H1 (cell line): ENCODE measurements around the gene NBDY. TPM values are rescaled to one million over a fixed set of nuclear protein-coding genes. Genes with fewer than 3 reads are reported as not detected.

Experiments used
- CTCF ChIA-PET: fragments of 300-600 bp; sonication (Branson Sonifier 250); formaldehyde crosslinking; loops from one replicate; lab custom pipeline; 2021; ENCODE audit not compliant: partially characterized antibody; lab: Charles Lee
- POLR2A ChIA-PET: fragments of 300-600 bp; sonication (Branson Sonifier 250); formaldehyde crosslinking; loops from one replicate; lab custom pipeline; 2021; ENCODE audit warnings: inconsistent platforms; ENCODE audit not compliant: partially characterized antibody; lab: Charles Lee
- DNase-seq, 2 experiments: peaks; one replicate each; pipeline versions ENCODE4 v3.0.0 to v3.0.0-alpha.2; 2010 to 2022; ENCODE audit warnings: low spot score in 2 of 2, low read depth in 1 of 2, mixed read lengths in 1 of 2
- FAIRE-seq: peaks from 2 replicates; lab custom pipeline; 2011; peaks lifted over from hg19 to GRCh38; lab: Jason Lieb, UNC
- H2AFZ ChIP-seq: 2 replicates; pipeline ENCODE4 v1.8.1; 2012; ENCODE audit warnings: low read length, inconsistent platforms
- H2AK5ac ChIP-seq: 2 replicates; pipeline ENCODE4 v1.6.1; 2013; ENCODE audit warnings: low read depth, low read length
- H2BK120ac ChIP-seq: replicated peaks from 2 replicates; pipeline ENCODE3; 2013; ENCODE audit warnings: low read depth, low read length, inconsistent platforms
- H2BK12ac ChIP-seq: 2 replicates; pipeline ENCODE4 v1.6.1; 2013; ENCODE audit warnings: low read depth, low read length
- H2BK15ac ChIP-seq: 2 replicates; pipeline ENCODE4 v1.6.1; 2013; ENCODE audit warnings: low read length
- H2BK20ac ChIP-seq: 2 replicates; pipeline ENCODE4 v1.6.1; 2013; ENCODE audit warnings: low read length
- H2BK5ac ChIP-seq: 2 replicates; pipeline ENCODE4 v1.6.1; 2013; ENCODE audit warnings: low read depth, low read length
- H3K14ac ChIP-seq: 2 replicates; pipeline ENCODE4 v1.6.1; 2013; ENCODE audit warnings: inconsistent platforms; ENCODE audit not compliant: insufficient read length
- H3K18ac ChIP-seq: 2 replicates; pipeline ENCODE4 v1.6.1; 2013; ENCODE audit warnings: low read length; ENCODE audit errors: extremely low read depth
- H3K23ac ChIP-seq: 2 replicates; pipeline ENCODE4 v1.6.1; 2013; ENCODE audit warnings: inconsistent platforms; ENCODE audit not compliant: insufficient read length
- H3K23me2 ChIP-seq: 2 replicates; pipeline ENCODE4 v1.6.1; 2013; ENCODE audit warnings: low read depth, low read length
- H3K27ac ChIP-seq: 2 replicates; pipeline ENCODE4 v1.6.1; 2011; ENCODE audit warnings: low read depth, low read length, inconsistent platforms
- H3K27me3 ChIP-seq, 4 experiments: replicated peaks in 1 of 4; 1 replicate in 1 of 4; 2 replicates in 3 of 4; pipeline versions ENCODE4 v1.6.1 to v1.8.1; 2011 to 2013; ENCODE audit warnings: low read length in 3 of 4, mild to moderate bottlenecking in 3 of 4, inconsistent platforms in 2 of 4, mixed read lengths in 2 of 4, moderate library complexity in 1 of 4; ENCODE audit not compliant: control insufficient read depth in 3 of 4, insufficient read depth in 3 of 4; ENCODE audit errors: extremely low read depth in 1 of 4
- H3K36me3 ChIP-seq, 4 experiments: 2 replicates each; pipeline versions ENCODE4 v1.6.1 to v1.8.1; 2011 to 2013; ENCODE audit warnings: mild to moderate bottlenecking in 4 of 4, low read length in 3 of 4, moderate library complexity in 2 of 4, control low read depth in 1 of 4, inconsistent platforms in 1 of 4; ENCODE audit not compliant: insufficient read depth in 4 of 4, control insufficient read depth in 2 of 4
- H3K4ac ChIP-seq: replicated peaks from 2 replicates; pipeline ENCODE3; 2013; ENCODE audit warnings: low read length, low read depth, mixed read lengths, inconsistent platforms; ENCODE audit not compliant: insufficient read length
- H3K4me1 ChIP-seq, 4 experiments: replicated peaks in 1 of 4; 1 replicate in 1 of 4; 2 replicates in 3 of 4; pipeline versions ENCODE4 v1.6.1 to v1.8.1; 2011 to 2013; ENCODE audit warnings: low read length in 3 of 4, inconsistent platforms in 2 of 4, mixed read lengths in 1 of 4; ENCODE audit not compliant: insufficient read depth in 4 of 4, control insufficient read depth in 3 of 4
- H3K4me2 ChIP-seq, 2 experiments: 2 replicates each; pipeline versions ENCODE4 v1.6.1 to v1.8.1; 2011 to 2013; ENCODE audit warnings: low read depth in 2 of 2, low read length in 2 of 2, control low read depth in 1 of 2, inconsistent platforms in 1 of 2, mild to moderate bottlenecking in 1 of 2; ENCODE audit not compliant: insufficient read depth in 1 of 2
- H3K4me3 ChIP-seq, 4 experiments: fragments of 200-600, 300-600 bp in 1 of 4; sonication (generic), shearing (Covaris generic), sonication (Bioruptor Twin) in 1 of 4; 2 replicates each; pipeline versions ENCODE4 v1.5.1 to v1.8.1; 2011 to 2016; ENCODE audit warnings: low read length in 4 of 4, low read depth in 3 of 4, control low read depth in 2 of 4, inconsistent platforms in 2 of 4, mild to moderate bottlenecking in 2 of 4, mixed read lengths in 1 of 4, moderate library complexity in 1 of 4; ENCODE audit not compliant: insufficient read depth in 2 of 4; ENCODE audit errors: extremely low read depth in 1 of 4
- H3K56ac ChIP-seq: replicated peaks from 2 replicates; pipeline ENCODE3; 2013; ENCODE audit warnings: low read depth, mild to moderate bottlenecking, mixed read lengths, low read length, inconsistent platforms; ENCODE audit not compliant: insufficient read length
- H3K79me1 ChIP-seq: 2 replicates; pipeline ENCODE4 v1.6.1; 2013; ENCODE audit warnings: low read depth, low read length, control low read depth
- H3K79me2 ChIP-seq, 2 experiments: 2 replicates each; pipeline versions ENCODE4 v1.6.1 to v1.8.1; 2012 to 2013; ENCODE audit warnings: low read length in 2 of 2, mild to moderate bottlenecking in 2 of 2, inconsistent platforms in 1 of 2; ENCODE audit not compliant: insufficient read depth in 2 of 2, control insufficient read depth in 1 of 2
- H3K9ac ChIP-seq, 4 experiments: replicated peaks in 1 of 4; 1 replicate in 1 of 4; 2 replicates in 3 of 4; pipeline versions ENCODE4 v1.6.1 to v1.8.1; 2011 to 2013; ENCODE audit warnings: low read depth in 3 of 4, low read length in 3 of 4, control low read depth in 2 of 4, mild to moderate bottlenecking in 2 of 4, moderate library complexity in 2 of 4, inconsistent platforms in 1 of 4; ENCODE audit errors: extremely low read depth in 1 of 4
- H3K9me3 ChIP-seq, 2 experiments: 2 replicates each; pipeline versions ENCODE4 v1.6.1 to v1.8.1; 2012 to 2013; ENCODE audit warnings: mild to moderate bottlenecking in 2 of 2, moderate library complexity in 2 of 2, control low read depth in 1 of 2, inconsistent platforms in 1 of 2, low read depth in 1 of 2, low read length in 1 of 2, mixed read lengths in 1 of 2; ENCODE audit not compliant: insufficient read depth in 2 of 2
- H4K20me1 ChIP-seq, 2 experiments: replicated peaks in 1 of 2; 2 replicates each; pipeline versions ENCODE3 to v1.8.1; 2011 to 2013; ENCODE audit warnings: inconsistent platforms in 2 of 2, low read length in 2 of 2, mild to moderate bottlenecking in 1 of 2; ENCODE audit not compliant: insufficient read depth in 2 of 2, control insufficient read depth in 1 of 2
- H4K5ac ChIP-seq: 2 replicates; pipeline ENCODE4 v1.6.1; 2013; ENCODE audit warnings: low read length, low read depth, mixed read lengths, inconsistent platforms; ENCODE audit not compliant: insufficient read length
- H4K8ac ChIP-seq: 2 replicates; pipeline ENCODE4 v1.8.0; 2013; ENCODE audit warnings: mild to moderate bottlenecking, moderate library complexity, low read length, inconsistent platforms; ENCODE audit not compliant: insufficient read depth; ENCODE audit errors: extremely low read depth
- H4K91ac ChIP-seq: replicated peaks from 2 replicates; pipeline ENCODE3; 2013; ENCODE audit warnings: low read length, mixed read lengths, inconsistent platforms; ENCODE audit not compliant: insufficient read length
- GABPA ChIP-seq: IDR thresholded peaks from 2 replicates; pipeline ENCODE4 v1.6.1; 2011; ENCODE audit warnings: mild to moderate bottlenecking, low read length, moderate library complexity, borderline replicate concordance; ENCODE audit not compliant: insufficient read depth
- GTF2F1 ChIP-seq: IDR thresholded peaks from 2 replicates; pipeline ENCODE4 v1.6.1; 2012; ENCODE audit warnings: low read depth, low read length, improper control_type of control experiment, borderline replicate concordance
- SP2 ChIP-seq: IDR thresholded peaks from 2 replicates; pipeline ENCODE4 v1.6.1; 2012; ENCODE audit warnings: mild to moderate bottlenecking, low read length, inconsistent platforms
- TEAD4 ChIP-seq: IDR thresholded peaks from 2 replicates; pipeline ENCODE4 v1.6.1; 2012; ENCODE audit warnings: low read depth, low read length, inconsistent platforms, mixed read lengths
- WGBS, 2 experiments: shearing (Covaris generic) in 1 of 2; methylation state at CpG; one replicate each; pipeline versions ENCODE4 v1.1.6 to v1.1.7; 2013 to 2015; ENCODE audit warnings: low lambda C conversion rate in 2 of 2, mixed read lengths in 2 of 2, inconsistent platforms in 1 of 2, low coverage in 1 of 2, missing lambda C conversion rate in 1 of 2; ENCODE audit not compliant: insufficient replicate concordance in 2 of 2, insufficient coverage in 1 of 2, insufficient read length in 1 of 2; ENCODE audit errors: extremely low coverage in 1 of 2, missing lambda C conversion rate in 1 of 2; 5-methylcytosine and 5-hydroxymethylcytosine counted together
- polyA plus RNA-seq, 7 experiments: library from polyadenylated mRNA; depleted of rRNA in 3 of 7; stranded (reverse) in 5 of 7; unstranded in 2 of 7; fragments of >200 nt in 5 of 7; fragments of 200-250 nt in 2 of 7; gene quantifications; 1 replicate in 5 of 7; 2 replicates in 1 of 7; 4 replicates in 1 of 7; pipeline versions ENCODE4 v1.2.1 to v1.2.3, GENCODE V29; 2011 to 2013; ENCODE audit warnings: missing spikeins in 2 of 7, mixed read lengths in 2 of 7
- total RNA-seq: library from RNA; stranded (reverse); fragmentation: NEBNext Ultra II Directional; extraction: Animal tissue kit (Norgen Biotek cat#: 25700); gene quantifications from 2 replicates; pipeline ENCODE4 v1.2.1, GENCODE V29; 2021

Gene NBDY
- total and polyA plus RNA-seq, 2 of the 8 experiments (the other 6 are each of a cell fraction or from before 2014, with no cell fraction given) = 42.3 to 57.8 TPM

DNA sequence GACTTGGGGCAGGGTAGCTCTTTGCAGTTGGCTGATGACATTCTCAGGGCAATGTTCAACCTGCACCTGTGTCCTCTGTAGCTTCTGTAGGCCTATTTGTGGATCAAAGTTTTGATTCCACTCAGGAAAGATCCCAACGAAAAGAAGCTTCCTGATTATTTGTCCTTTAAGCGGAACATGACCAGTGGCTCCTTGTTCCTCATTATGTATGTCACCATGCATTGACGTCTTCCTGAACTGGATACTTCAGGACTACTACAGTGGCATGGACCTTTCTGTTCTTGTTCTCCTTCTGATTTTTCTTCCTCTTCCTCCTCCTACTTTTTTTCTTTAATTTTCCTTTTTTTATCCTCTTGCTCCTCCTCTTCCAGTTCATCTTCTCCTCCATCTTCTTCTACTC, 62.4 kb downstream of the NBDY start:
- Histone ChIP-seq H3K79me2 (no peaks in the 10 kb centered on the region; a peak in 1 of 4 replicates), H3K14ac (no peak overlapping the region), H3K23ac (no peak overlapping the region), H2AK5ac (no peak overlapping the region), H3K4me1 (no peaks in the 10 kb centered on the region), H3K9me3 (no peaks in the 10 kb centered on the region), H2BK120ac (no peak overlapping the region), H4K91ac (no peak overlapping the region), H4K5ac (no peak overlapping the region), H3K4ac (no peak overlapping the region), H3K4me3 (no peak overlapping the region), H2BK15ac (no peak overlapping the region), H4K8ac (no peak overlapping the region), H3K27ac (no peak overlapping the region), H2AFZ (no peak overlapping the region), H2BK20ac (no peak overlapping the region), H3K9ac (no peak overlapping the region), H2BK5ac (no peak overlapping the region), H3K56ac (no peak overlapping the region), H3K27me3 (no peaks in the 10 kb centered on the region), H3K18ac (no peak overlapping the region), H4K20me1 (peaks cover 0 to 1% of the 10 kb centered on the region in 2 experiments), H2BK12ac (no peak overlapping the region), H3K4me2 (no peak overlapping the region), H3K36me3 (peaks cover 0 to 7% (median 3%) of the 10 kb centered on the region in 4 experiments; a peak in 3 of 8 replicates), H3K79me1 (no peaks in the 10 kb centered on the region; the same call in 1 of the 2 replicates), H3K23me2 (no peaks in the 10 kb centered on the region)
- WGBS, 2 experiments = 100% methylated on average over 3 of the region's 3 CpGs; no CpG with 5 or more reads in 1 of the 2 experiments
- DNase-seq (peak in 1 of 2 experiments; percentile 3), FAIRE-seq (no peak)
- CTCF ChIA-PET = interaction anchor here (1.0 kb wide), 1 partner anchor 544 kb away, joined by 3 read pairs; no protein-coding TSS in a partner anchor
- POLR2A ChIA-PET = no interaction called here
- TF ChIP-seq GTF2F1 (no peak), GABPA (no peak), TEAD4 (no peak), SP2 (no peak)
